Measurements from ENCODE around the gene ANO1.

GRCh38 chr11:70063555-70063954 is 14.6 kb upstream of the ANO1 start:
- TF ChIP-seq, protein P1, sequence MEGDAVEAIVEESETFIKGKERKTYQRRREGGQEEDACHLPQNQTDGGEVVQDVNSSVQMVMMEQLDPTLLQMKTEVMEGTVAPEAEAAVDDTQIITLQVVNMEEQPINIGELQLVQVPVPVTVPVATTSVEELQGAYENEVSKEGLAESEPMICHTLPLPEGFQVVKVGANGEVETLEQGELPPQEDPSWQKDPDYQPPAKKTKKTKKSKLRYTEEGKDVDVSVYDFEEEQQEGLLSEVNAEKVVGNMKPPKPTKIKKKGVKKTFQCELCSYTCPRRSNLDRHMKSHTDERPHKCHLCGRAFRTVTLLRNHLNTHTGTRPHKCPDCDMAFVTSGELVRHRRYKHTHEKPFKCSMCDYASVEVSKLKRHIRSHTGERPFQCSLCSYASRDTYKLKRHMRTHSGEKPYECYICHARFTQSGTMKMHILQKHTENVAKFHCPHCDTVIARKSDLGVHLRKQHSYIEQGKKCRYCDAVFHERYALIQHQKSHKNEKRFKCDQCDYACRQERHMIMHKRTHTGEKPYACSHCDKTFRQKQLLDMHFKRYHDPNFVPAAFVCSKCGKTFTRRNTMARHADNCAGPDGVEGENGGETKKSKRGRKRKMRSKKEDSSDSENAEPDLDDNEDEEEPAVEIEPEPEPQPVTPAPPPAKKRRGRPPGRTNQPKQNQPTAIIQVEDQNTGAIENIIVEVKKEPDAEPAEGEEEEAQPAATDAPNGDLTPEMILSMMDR (IDR thresholded peaks at IDR 0.05), result no peak
- no peak for TF ChIP-seq POLR2A (IDR thresholded peaks at IDR 0.05)

Measured in Peyer's patch (tissue), 4 donors.